Trophoblast cell (in vitro differentiated cells and primary cell): Measurements from ENCODE around the gene SPATS1.

Experiments used
- DNase-seq, 2 donors: peaks; one replicate each; pipeline ENCODE4 v3.0.0-alpha.2; 2016
- H2AFZ ChIP-seq: 2 replicates; pipeline ENCODE4 v1.6.1; 2013; ENCODE audit warnings: low read length, moderate library complexity, mild to moderate bottlenecking; ENCODE audit not compliant: insufficient read depth, poor library complexity
- H2AK5ac ChIP-seq: 2 replicates; pipeline ENCODE4 v1.6.1; 2013; ENCODE audit warnings: mild to moderate bottlenecking, low read length
- H2BK120ac ChIP-seq: 2 replicates; pipeline ENCODE4 v1.6.1; 2013; ENCODE audit warnings: low read length, mild to moderate bottlenecking, moderate library complexity; ENCODE audit not compliant: insufficient read depth, poor library complexity
- H2BK12ac ChIP-seq: 2 replicates; pipeline ENCODE4 v1.6.1; 2013; ENCODE audit warnings: mild to moderate bottlenecking, low read length, moderate library complexity
- H2BK5ac ChIP-seq: 2 replicates; pipeline ENCODE4 v1.6.1; 2013; ENCODE audit warnings: low read length, low read depth, moderate library complexity, mild to moderate bottlenecking; ENCODE audit not compliant: poor library complexity
- H3K14ac ChIP-seq: 2 replicates; pipeline ENCODE4 v1.6.1; 2013; ENCODE audit warnings: mild to moderate bottlenecking, low read length
- H3K18ac ChIP-seq: 2 replicates; pipeline ENCODE4 v1.6.1; 2013; ENCODE audit warnings: mild to moderate bottlenecking, low read length
- H3K23ac ChIP-seq: 2 replicates; pipeline ENCODE4 v1.6.1; 2013; ENCODE audit warnings: low read length
- H3K27ac ChIP-seq: 2 replicates; pipeline ENCODE4 v1.5.1; 2013; ENCODE audit warnings: low read depth, mild to moderate bottlenecking, inconsistent platforms, low read length, moderate library complexity
- H3K27me3 ChIP-seq: 2 replicates; pipeline ENCODE4 v1.6.1; 2013; ENCODE audit warnings: inconsistent platforms, mild to moderate bottlenecking, low read length, moderate library complexity; ENCODE audit not compliant: insufficient read depth
- H3K36me3 ChIP-seq, 2 experiments: 1 replicate in 1 of 2; 2 replicates in 1 of 2; pipeline ENCODE4 v1.6.1; 2013; ENCODE audit warnings: low read length in 2 of 2, mild to moderate bottlenecking in 2 of 2, moderate library complexity in 1 of 2; ENCODE audit not compliant: insufficient read depth in 2 of 2, control insufficient read depth in 1 of 2
- H3K4ac ChIP-seq: 2 replicates; pipeline ENCODE4 v1.6.1; 2013; ENCODE audit warnings: low read depth, mild to moderate bottlenecking, low read length, moderate library complexity
- H3K4me1 ChIP-seq, 2 experiments: 1 replicate in 1 of 2; 2 replicates in 1 of 2; pipeline ENCODE4 v1.6.1; 2013; ENCODE audit warnings: low read length in 2 of 2, mild to moderate bottlenecking in 2 of 2, moderate library complexity in 1 of 2; ENCODE audit not compliant: insufficient read depth in 2 of 2, control insufficient read depth in 1 of 2
- H3K4me2 ChIP-seq: 2 replicates; pipeline ENCODE4 v1.6.1; 2013; ENCODE audit warnings: inconsistent platforms, mild to moderate bottlenecking, low read length, moderate library complexity
- H3K4me3 ChIP-seq: 2 replicates; pipeline ENCODE4 v1.5.1; 2013; ENCODE audit warnings: mild to moderate bottlenecking, low read depth, low read length, inconsistent platforms
- H3K79me1 ChIP-seq: one replicate; pipeline ENCODE4 v1.6.1; 2013; ENCODE audit warnings: low read length
- H3K79me2 ChIP-seq: 2 replicates; pipeline ENCODE4 v1.6.1; 2013; ENCODE audit warnings: low read length, mild to moderate bottlenecking; ENCODE audit not compliant: control insufficient read depth, insufficient read depth, poor library complexity
- H3K9ac ChIP-seq: 2 replicates; pipeline ENCODE4 v1.6.1; 2013; ENCODE audit warnings: mild to moderate bottlenecking, low read length
- H3K9me3 ChIP-seq: 2 replicates; pipeline ENCODE4 v1.6.1; 2013; ENCODE audit warnings: low read depth, mild to moderate bottlenecking, control low read depth, inconsistent platforms, low read length; ENCODE audit not compliant: insufficient read depth
- H4K12ac ChIP-seq: 2 replicates; pipeline ENCODE4 v1.6.1; 2013; ENCODE audit warnings: low read depth, mild to moderate bottlenecking, low read length, moderate library complexity
- H4K8ac ChIP-seq: 2 replicates; pipeline ENCODE4 v1.6.1; 2013; ENCODE audit warnings: low read depth, mild to moderate bottlenecking, low read length, moderate library complexity
- H4K91ac ChIP-seq: one replicate; pipeline ENCODE4 v1.6.1; 2013; ENCODE audit warnings: low read depth, mild to moderate bottlenecking, low read length, moderate library complexity
- WGBS: extraction: QIAGEN DNeasy Blood & Tissue Kit; methylation state at CpG from one replicate; pipeline ENCODE4 v1.1.7; 2013; ENCODE audit warnings: missing lambda C conversion rate; ENCODE audit not compliant: insufficient read length, insufficient coverage; ENCODE audit errors: extremely low coverage; 5-methylcytosine and 5-hydroxymethylcytosine counted together

Gene SPATS1

GRCh38 chr6:44333273-44333919 is 9.1 kb upstream of the SPATS1 start:
- H4K12ac ChIP-seq, result no peak overlapping the region
- H3K4me1 ChIP-seq, result no peaks in the 10 kb centered on the region
- H3K4me3 ChIP-seq, result no peak overlapping the region
- no peak overlapping the region for H2BK5ac ChIP-seq
- no peaks in the 10 kb centered on the region for H3K79me2 ChIP-seq
- no peak overlapping the region for H3K4ac ChIP-seq
- no peak overlapping the region for H2BK120ac ChIP-seq
- no CpG with 5 or more reads among the region's 11 CpGs for WGBS
- no peak overlapping the region for H4K8ac ChIP-seq
- H2AK5ac ChIP-seq, result no peak overlapping the region
- no peak overlapping the region for H2AFZ ChIP-seq
- H3K79me1 ChIP-seq, result no peaks in the 10 kb centered on the region
- no peak overlapping the region for H3K27ac ChIP-seq
- H3K4me2 ChIP-seq, result no peak overlapping the region
- H3K9ac ChIP-seq, result no peak overlapping the region
- peaks cover 2% of the 10 kb centered on the region for H3K27me3 ChIP-seq
- H2BK12ac ChIP-seq, result no peak overlapping the region
- H3K18ac ChIP-seq, result no peak overlapping the region
- DNase-seq, result no peak
- H3K23ac ChIP-seq, result no peak overlapping the region
- H3K36me3 ChIP-seq, result no peaks in the 10 kb centered on the region
- H3K9me3 ChIP-seq, result no peaks in the 10 kb centered on the region
- no peak overlapping the region for H4K91ac ChIP-seq
- no peak overlapping the region for H3K14ac ChIP-seq

- no peak overlapping the region for H3K4ac ChIP-seq
- H4K12ac ChIP-seq, result no peak overlapping the region
- H3K23ac ChIP-seq, result no peak overlapping the region
- H3K4me3 ChIP-seq, result no peak overlapping the region
- H3K4me2 ChIP-seq, result no peak overlapping the region
- DNase-seq, result no peak
- no CpG with 5 or more reads among the region's 5 CpGs for WGBS
- H2BK5ac ChIP-seq, result no peak overlapping the region
- no peak overlapping the region for H3K27ac ChIP-seq
- no peak overlapping the region for H3K9ac ChIP-seq
- H3K18ac ChIP-seq, result no peak overlapping the region
- no peak overlapping the region for H2BK120ac ChIP-seq
- H2AFZ ChIP-seq, result no peak overlapping the region
- H4K91ac ChIP-seq, result no peak overlapping the region
- no peak overlapping the region for H2AK5ac ChIP-seq
- H3K9me3 ChIP-seq, result no peaks in the 10 kb centered on the region
- no peaks in the 10 kb centered on the region for H3K79me2 ChIP-seq
- no peaks in the 10 kb centered on the region for H3K4me1 ChIP-seq
- H3K79me1 ChIP-seq, result no peaks in the 10 kb centered on the region
- H2BK12ac ChIP-seq, result no peak overlapping the region
- peaks cover 2% of the 10 kb centered on the region for H3K27me3 ChIP-seq
- no peaks in the 10 kb centered on the region for H3K36me3 ChIP-seq
- no peak overlapping the region for H3K14ac ChIP-seq
- H4K8ac ChIP-seq, result no peak overlapping the region
Observed at GRCh38 chr6:44333942-44334341, 8.5 kb upstream of the SPATS1 start.

GRCh38 chr6:44335631-44336030 is 6.8 kb upstream of the SPATS1 start:
- Histone ChIP-seq H3K4me1 (no peaks in the 10 kb centered on the region), H3K18ac (no peak overlapping the region), H3K79me2 (no peaks in the 10 kb centered on the region), H4K8ac (no peak overlapping the region), H3K27ac (no peak overlapping the region), H2BK5ac (no peak overlapping the region), H3K4me3 (no peak overlapping the region), H3K9me3 (no peaks in the 10 kb centered on the region), H4K12ac (no peak overlapping the region), H2BK12ac (no peak overlapping the region), H3K27me3 (peaks cover 2% of the 10 kb centered on the region), H2BK120ac (no peak overlapping the region), H3K4me2 (no peak overlapping the region), H3K23ac (no peak overlapping the region), H3K79me1 (no peaks in the 10 kb centered on the region), H3K36me3 (no peaks in the 10 kb centered on the region), H3K9ac (no peak overlapping the region), H2AFZ (no peak overlapping the region), H4K91ac (no peak overlapping the region), H2AK5ac (no peak overlapping the region), H3K4ac (no peak overlapping the region), H3K14ac (no peak overlapping the region)
- no CpG with 5 or more reads among the region's 1 CpG for WGBS
- DNase-seq, result no peak

GRCh38 chr6:44338228-44339122 is 4.0 kb upstream of the SPATS1 start:
- Histone ChIP-seq H3K9me3 (no peaks in the 10 kb centered on the region), H3K9ac (no peak overlapping the region), H2BK120ac (no peak overlapping the region), H3K18ac (no peak overlapping the region), H2AFZ (no peak overlapping the region), H2BK12ac (no peak overlapping the region), H3K14ac (no peak overlapping the region), H3K79me1 (no peaks in the 10 kb centered on the region), H4K91ac (no peak overlapping the region), H3K4me1 (no peaks in the 10 kb centered on the region), H3K36me3 (no peaks in the 10 kb centered on the region), H4K8ac (no peak overlapping the region), H3K4me2 (no peak overlapping the region), H2BK5ac (no peak overlapping the region), H3K27ac (no peak overlapping the region), H4K12ac (no peak overlapping the region), H2AK5ac (no peak overlapping the region), H3K4ac (no peak overlapping the region), H3K27me3 (peaks cover 5% of the 10 kb centered on the region), H3K4me3 (no peak overlapping the region), H3K23ac (no peak overlapping the region), H3K79me2 (no peaks in the 10 kb centered on the region)
- WGBS, result no CpG with 5 or more reads among the region's 11 CpGs
- peak; percentile 52 to 86 for DNase-seq
